K562 (cell line): ENCODE measurements around the gene SPAG16. TPM values are rescaled to one million over a fixed set of nuclear protein-coding genes. Genes with fewer than 3 reads are reported as not detected.

Source experiments
- ATAC-seq: fragments of 200-7000 bp; cut with Tn5 transposase; 3 replicates; pipeline ENCODE4 v1.9.1; 2020; ENCODE audit warnings: moderate library complexity
- BruUV-seq: library from RNA; stranded (reverse); fragments of 400-500 nt; replicated peaks from 2 replicates; lab custom pipeline; 2021; lab: Mats Ljungman, UMichigan
- CTCF ChIA-PET: fragments of 300-600 bp; formaldehyde crosslinking; extraction: SDS; loops from one replicate; lab custom pipeline; 2021; ENCODE audit warnings: low intra/inter-chr PET ratio; lab: Yijun Ruan, JAX
- POLR2A ChIA-PET: fragments of 300-600, 350-650 bp; sonication (Branson Sonifier 250); formaldehyde crosslinking; extraction: SDS; loops from one replicate; lab custom pipeline; 2021; ENCODE audit warnings: antibody characterized with exemption, inconsistent platforms; lab: Yijun Ruan, JAX
- DNase-seq, 4 experiments: peaks; one replicate each; pipeline versions ENCODE4 v3.0.0 to v3.0.0-alpha.2; 2011 to 2018; ENCODE audit warnings: low spot score in 3 of 4, mixed read lengths in 3 of 4; ENCODE audit errors: extremely low read depth in 1 of 4
- FAIRE-seq: peaks from 2 replicates; lab custom pipeline; 2011; peaks lifted over from hg19 to GRCh38; lab: Jason Lieb, UNC
- H2AFZ ChIP-seq: 2 replicates; pipeline ENCODE4 v1.6.0; 2011; ENCODE audit warnings: low read depth, low read length, control low read depth, inconsistent platforms
- H3K27ac ChIP-seq: fragments of 200-600 bp; 3 replicates; pipeline ENCODE4 v1.8.0; 2011; ENCODE audit warnings: low read depth, mild to moderate bottlenecking, control low read depth, inconsistent platforms, low read length, moderate library complexity, mixed read lengths; ENCODE audit errors: extremely low read depth
- H3K27me3 ChIP-seq, 2 experiments: fragments of 300-600 bp in 1 of 2; 2 replicates in 1 of 2; 3 replicates in 1 of 2; pipeline versions ENCODE4 v1.6.0 to v1.8.0; 2011; ENCODE audit warnings: inconsistent platforms in 2 of 2, low read length in 2 of 2, mild to moderate bottlenecking in 1 of 2, mixed read lengths in 1 of 2, moderate library complexity in 1 of 2; ENCODE audit not compliant: control insufficient read depth in 2 of 2, insufficient read depth in 2 of 2
- H3K36me3 ChIP-seq: fragments of 300-600 bp; 3 replicates; pipeline ENCODE4 v1.8.0; 2011; ENCODE audit warnings: mild to moderate bottlenecking, low read length, inconsistent platforms; ENCODE audit not compliant: control insufficient read depth, insufficient read depth
- H3K4me1 ChIP-seq, 2 experiments: fragments of 200-600 bp in 1 of 2; replicated peaks in 1 of 2; 2 replicates in 1 of 2; 3 replicates in 1 of 2; pipeline versions ENCODE4 v1.5.1 to v1.8.0; 2011; ENCODE audit warnings: inconsistent platforms in 2 of 2, low read length in 2 of 2, mild to moderate bottlenecking in 1 of 2, mixed read lengths in 1 of 2, moderate library complexity in 1 of 2; ENCODE audit not compliant: control insufficient read depth in 2 of 2, insufficient read depth in 2 of 2
- H3K4me2 ChIP-seq: 2 replicates; pipeline ENCODE4 v1.6.1; 2011; ENCODE audit warnings: low read length, control low read depth, inconsistent platforms, mixed read lengths; ENCODE audit not compliant: insufficient read depth
- H3K4me3 ChIP-seq: fragments of 200-600 bp; sonication (generic), shearing (Covaris generic); 2 replicates; pipeline ENCODE4 v1.5.1; 2016; ENCODE audit warnings: control low read depth, inconsistent platforms
- H3K79me2 ChIP-seq: fragments of 200-600 bp; 3 replicates; pipeline ENCODE4 v1.8.0; 2011; ENCODE audit warnings: low read length, inconsistent platforms; ENCODE audit not compliant: control insufficient read depth, insufficient read depth
- H3K9ac ChIP-seq, 2 experiments: 2 replicates each; pipeline versions ENCODE4 v1.6.0 to v1.6.1; 2011; ENCODE audit warnings: low read depth in 2 of 2, low read length in 2 of 2, control low read depth in 1 of 2, inconsistent platforms in 1 of 2, mild to moderate bottlenecking in 1 of 2, mixed read lengths in 1 of 2; ENCODE audit not compliant: insufficient read depth in 1 of 2
- H3K9me1 ChIP-seq: one replicate; pipeline ENCODE4 v1.6.0; 2011; ENCODE audit warnings: inconsistent platforms, mild to moderate bottlenecking, low read length, moderate library complexity; ENCODE audit not compliant: control insufficient read depth, insufficient read depth
- H3K9me3 ChIP-seq: replicated peaks from 2 replicates; pipeline ENCODE4 v1.5.1; 2011; ENCODE audit warnings: low read depth, low read length, inconsistent platforms; ENCODE audit not compliant: control insufficient read depth, insufficient read depth
- H4K20me1 ChIP-seq: replicated peaks from 2 replicates; pipeline ENCODE4 v1.6.1; 2011; ENCODE audit warnings: low read length, inconsistent platforms, mixed read lengths; ENCODE audit not compliant: control insufficient read depth, insufficient read depth
- ATF6 ChIP-seq: sonication (generic); formaldehyde crosslinking; IDR thresholded peaks from 2 replicates; pipeline ENCODE4 v1.4.0; 2020; ENCODE audit warnings: mild to moderate bottlenecking, missing genetic modification reagents
- EP300 ChIP-seq: IDR thresholded peaks from 2 replicates; pipeline ENCODE4 v1.6.1; 2012; ENCODE audit warnings: low read length, improper control_type of control experiment
- KDM5B ChIP-seq: fragments of 200-600 bp; sonication (generic); IDR thresholded peaks from 2 replicates; pipeline ENCODE4 v1.6.1; 2012; ENCODE audit warnings: low read depth, mild to moderate bottlenecking, moderate library complexity, low read length, control low read depth, inconsistent platforms; ENCODE audit not compliant: insufficient replicate concordance
- LCOR ChIP-seq: sonication (generic); formaldehyde crosslinking; IDR thresholded peaks from 2 replicates; pipeline ENCODE4 v1.8.0; 2022; ENCODE audit warnings: mild to moderate bottlenecking, missing genetic modification reagents
- NKRF ChIP-seq: fragments of 450-650 bp; IDR thresholded peaks from 2 replicates; pipeline ENCODE4 v1.6.1; 2016; ENCODE audit warnings: borderline replicate concordance
- PCBP1 ChIP-seq: fragments of 200-400 bp; formaldehyde crosslinking; IDR thresholded peaks from 2 replicates; pipeline ENCODE4 v1.6.1; 2018; ENCODE audit warnings: mild to moderate bottlenecking, low read depth, low read length; ENCODE audit not compliant: poor library complexity, severe bottlenecking
- PCBP2 ChIP-seq: fragments of 200-400 bp; formaldehyde crosslinking; IDR thresholded peaks from 2 replicates; pipeline ENCODE4 v1.6.1; 2018; ENCODE audit warnings: low read length, low read depth, mild to moderate bottlenecking, moderate library complexity; ENCODE audit not compliant: poor library complexity, severe bottlenecking
- POLR2AphosphoS5 ChIP-seq: IDR thresholded peaks from 2 replicates; pipeline ENCODE4 v1.6.1; 2011; ENCODE audit warnings: mild to moderate bottlenecking, low read depth, low read length, moderate library complexity; ENCODE audit not compliant: control insufficient read depth, insufficient read depth
- RAD21 ChIP-seq, 2 experiments: fragments of 250-450 bp in 1 of 2; fragments of 450-650 bp in 1 of 2; sonication (Bioruptor Pico) in 1 of 2; formaldehyde crosslinking in 1 of 2; IDR thresholded peaks in 1 of 2; conservative IDR thresholded peaks in 1 of 2; 2 replicates each; pipeline versions ENCODE4 v1.4.0 to v1.8.0; 2020 to 2022; ENCODE audit warnings: mild to moderate bottlenecking in 2 of 2, moderate library complexity in 1 of 2
- RFX1 ChIP-seq: fragments of 450-650 bp; IDR thresholded peaks from 2 replicates; pipeline ENCODE4 v1.6.1; 2016; ENCODE audit warnings: mild to moderate bottlenecking, moderate library complexity
- SREBF1 ChIP-seq: fragments of 150-350 bp; IDR thresholded peaks from 2 replicates; pipeline ENCODE4 v1.6.1; 2014; ENCODE audit warnings: antibody characterized with exemption, low read depth, low read length, borderline replicate concordance
- SRSF7 ChIP-seq: fragments of 200-400 bp; formaldehyde crosslinking; optimal IDR thresholded peaks from 2 replicates; pipeline ENCODE3; 2017; ENCODE audit warnings: mild to moderate bottlenecking, low read depth, low read length
- TCF7 ChIP-seq: sonication (generic); IDR thresholded peaks from 2 replicates; pipeline ENCODE4 v1.6.1; 2016; ENCODE audit warnings: antibody characterized with exemption, borderline replicate concordance
- ZNF175 ChIP-seq: fragments of 200-800 bp; sonication (Bioruptor generic); IDR thresholded peaks from 2 replicates; pipeline ENCODE4 v1.6.1; 2016; ENCODE audit warnings: low read depth, mild to moderate bottlenecking, missing genetic modification characterization, missing compliant biosample characterization
- ZNF212 ChIP-seq: fragments of 450-650 bp; formaldehyde crosslinking; IDR thresholded peaks from 2 replicates; pipeline ENCODE4 v1.4.0; 2020; ENCODE audit warnings: mild to moderate bottlenecking
- ZNF347 ChIP-seq: fragments of 450-650 bp; formaldehyde crosslinking; IDR thresholded peaks from 2 replicates; pipeline ENCODE4 v1.4.0; 2020; ENCODE audit warnings: low read depth, mild to moderate bottlenecking, moderate library complexity
- ZNF431 ChIP-seq: sonication (generic); formaldehyde crosslinking; IDR thresholded peaks from 2 replicates; pipeline ENCODE4 v1.8.0; 2022; ENCODE audit warnings: mild to moderate bottlenecking, missing genetic modification reagents
- ZNF644 ChIP-seq: fragments of 200-800 bp; sonication (Bioruptor generic); IDR thresholded peaks from 2 replicates; pipeline ENCODE4 v1.6.1; 2016; ENCODE audit warnings: low read depth, missing genetic modification characterization, missing compliant biosample characterization
- ZSCAN29 ChIP-seq: fragments of 450-650 bp; IDR thresholded peaks from 2 replicates; pipeline ENCODE4 v1.6.1; 2017
- in situ Hi-C: fragments of 300-500 bp; cut with MboI; formaldehyde crosslinking; loops from 4 replicates; pipeline ENCODE4 v1.15.0; 2018; ENCODE audit warnings: inconsistent platforms, mixed read lengths
- intact Hi-C: fragments of 100-400 bp; cut with micrococcal nuclease; formaldehyde crosslinking; loops from 2 replicates; pipeline ENCODE4 v1.14.2; 2022
- polyA plus RNA-seq, 8 experiments: library from polyadenylated mRNA; depleted of rRNA in 4 of 8; stranded (reverse) in 5 of 8; unstranded in 3 of 8; fragments of >200 nt; fragmentation: Nextera tagmentation in 2 of 8; fragmentation: Illumina TruSeq in 1 of 8; extraction: Ambion mirVana in 2 of 8; extraction: Trizol in 1 of 8; gene quantifications; 2 replicates each; pipeline versions ENCODE4 v1.2.1 to v1.2.3, GENCODE V29; 2011 to 2014; ENCODE audit warnings: inconsistent platforms in 1 of 8, missing spikeins in 1 of 8
- total RNA-seq, 7 experiments: library from RNA; depleted of rRNA in 6 of 7; stranded (reverse); fragments of >200 nt in 6 of 7; fragmentation: Illumina TruSeq in 2 of 7; extraction: Trizol in 2 of 7; gene quantifications; 2 replicates each; pipeline versions ENCODE4 v1.2.1 to v1.2.3, GENCODE V29; 2011 to 2021; ENCODE audit warnings: low replicate concordance in 1 of 7

The SPAG16 gene
- total and polyA plus RNA-seq, 9 of the 15 experiments (the other 6 are each of a cell fraction or from before 2014, with no cell fraction given) = 0.98 to 5.9 (median 3.5) TPM

GRCh38 chr2:214233164-214233563 lies 948.9 kb downstream of the SPAG16 start:
- Histone ChIP-seq H3K27ac (no peak overlapping the region), H2AFZ (no peak overlapping the region), H3K27me3 (no peaks in the 10 kb centered on the region), H3K79me2 (no peaks in the 10 kb centered on the region), H3K4me2 (no peak overlapping the region), H4K20me1 (no peaks in the 10 kb centered on the region), H3K9me1 (no peaks in the 10 kb centered on the region), H3K9me3 (0 out of 2 replicates have a peak, but pooled peaks cover 2% of the 10 kb centered on the region), H3K4me3 (no peak overlapping the region), H3K4me1 (no peaks in the 10 kb centered on the region), H3K36me3 (no peaks in the 10 kb centered on the region), H3K9ac (no peak overlapping the region)
- CTCF ChIA-PET = no interaction called here
- POLR2A ChIA-PET = no interaction called here
- DNase-seq = no peak
- no TSS peak for BruUV-seq
- intact Hi-C loops = no loop called here
- in situ Hi-C loops = no loop called here
- no peak for FAIRE-seq
- ATAC-seq = no peak
- TF ChIP-seq NKRF (no peak), EP300 (no peak), ZNF212 (CRISPR knock-in tag) (no peak), PCBP2 (no peak), KDM5B (no peak), POLR2AphosphoS5 (no peak), LCOR (CRISPR knock-in tag) (no peak), TCF7 (no peak), ZNF431 (CRISPR knock-in tag) (no peak), ATF6 (CRISPR knock-in tag) (no peak), PCBP1 (no peak), ZNF175 (no peak), SREBF1 (no peak), ZNF644 (no peak), RAD21 (CRISPR knock-in tag; conservative IDR thresholded peaks at IDR 0.05 in 1 of 2, IDR thresholded peaks at IDR 0.05 in 1 of 2) (no peak), ZSCAN29 (no peak), RFX1 (no peak), ZNF347 (CRISPR knock-in tag) (no peak), SRSF7 (no peak)
